Cardiac muscle cell (in vitro differentiated cells and primary cell): ENCODE measurements around the gene RNLS. TPM values are rescaled to one million over a fixed set of nuclear protein-coding genes. Genes with fewer than 3 reads are reported as not detected.

ENCODE experiments used
- DNase-seq, 2 donors: peaks; one replicate each; pipeline versions ENCODE4 v3.0.0 to v3.0.0-alpha.2; 2010 to 2017; ENCODE audit warnings: low read depth in 1 of 2, low spot score in 1 of 2
- H3K27ac ChIP-seq: fragments of 200-600 bp; sonication (generic); 2 replicates; pipeline ENCODE4 v1.5.1; 2016
- H3K27me3 ChIP-seq: fragments of 200-600 bp; sonication (generic); 2 replicates; pipeline ENCODE4 v1.6.0; 2016; ENCODE audit warnings: control low read depth
- H3K36me3 ChIP-seq: fragments of 200-600 bp; sonication (generic); 2 replicates; pipeline ENCODE4 v1.5.1; 2016; ENCODE audit warnings: control low read depth
- H3K4me1 ChIP-seq: fragments of 200-600 bp; sonication (generic); 2 replicates; pipeline ENCODE4 v1.8.1; 2017; ENCODE audit warnings: low read depth, mild to moderate bottlenecking, mixed run types
- H3K4me3 ChIP-seq: fragments of 200-600 bp; sonication (generic); 2 replicates; pipeline ENCODE4 v1.5.1; 2016; ENCODE audit warnings: mild to moderate bottlenecking
- H3K9me3 ChIP-seq: fragments of 200-600 bp; sonication (generic); 2 replicates; pipeline ENCODE4 v1.5.1; 2017; ENCODE audit warnings: low read depth, mild to moderate bottlenecking, control low read depth
- CTCF ChIP-seq: IDR thresholded peaks from 2 replicates; pipeline ENCODE4 v1.5.1; 2012; ENCODE audit warnings: low read depth, mild to moderate bottlenecking, low read length
- polyA plus RNA-seq: library from polyadenylated mRNA; unstranded; fragments of >200 nt; fragmentation: Nextera tagmentation; extraction: Ambion mirVana; gene quantifications from 2 replicates; pipeline ENCODE4 v1.2.1, GENCODE V29; 2016
- total RNA-seq: library from RNA; depleted of rRNA; stranded (reverse); fragments of >200 nt; gene quantifications from 2 replicates; pipeline ENCODE4 v1.2.3, GENCODE V29; 2016

The RNLS gene
- total and polyA plus RNA-seq, 2 experiments from 2014 or later, result 6.9 to 13.9 TPM

- Histone ChIP-seq H3K4me1 (peaks cover 4% of the 10 kb centered on the region), H3K27ac (no peak overlapping the region), H3K27me3 (no peaks in the 10 kb centered on the region), H3K4me3 (no peak overlapping the region), H3K36me3 (no peaks in the 10 kb centered on the region), H3K9me3 (no peaks in the 10 kb centered on the region)
- peak in 1 of 2 donors; percentile 7 for DNase-seq
- TF ChIP-seq CTCF, result no peak
Measured at GRCh38 chr10:88297103-88297502, 286.0 kb downstream of the RNLS start.

GRCh38 chr10:88293651-88294230, 289.4 kb downstream of the RNLS start:
- no peak overlapping the region for H3K27ac ChIP-seq

GRCh38 chr10:88293073-88293472, 290.0 kb downstream of the RNLS start:
- Histone ChIP-seq H3K4me3 (no peak overlapping the region), H3K9me3 (no peaks in the 10 kb centered on the region), H3K36me3 (no peaks in the 10 kb centered on the region), H3K27me3 (no peaks in the 10 kb centered on the region), H3K4me1 (peaks cover 4% of the 10 kb centered on the region), H3K27ac (no peak overlapping the region)
- no peak for TF ChIP-seq CTCF
- no peak for DNase-seq

More at GRCh38 chr10:88293651-88294230, 289.4 kb downstream of the RNLS start:
- H3K9me3 ChIP-seq, result no peaks in the 10 kb centered on the region
- no peak overlapping the region for H3K4me3 ChIP-seq
- no peak for TF ChIP-seq CTCF
- no peaks in the 10 kb centered on the region for H3K36me3 ChIP-seq
- no peak for DNase-seq
- no peaks in the 10 kb centered on the region for H3K27me3 ChIP-seq
- peaks cover 4% of the 10 kb centered on the region for H3K4me1 ChIP-seq

- Histone ChIP-seq H3K27ac (no peak overlapping the region), H3K4me1 (peaks cover 4% of the 10 kb centered on the region), H3K9me3 (no peaks in the 10 kb centered on the region), H3K36me3 (no peaks in the 10 kb centered on the region), H3K4me3 (no peak overlapping the region), H3K27me3 (no peaks in the 10 kb centered on the region)
- DNase-seq, result no peak
- no peak for TF ChIP-seq CTCF
Measured at GRCh38 chr10:88292185-88292514, 291.0 kb downstream of the RNLS start.

- no peak for DNase-seq
- H3K36me3 ChIP-seq, result no peaks in the 10 kb centered on the region
- no peak overlapping the region for H3K27ac ChIP-seq
- no peaks in the 10 kb centered on the region for H3K27me3 ChIP-seq
- no peak for TF ChIP-seq CTCF
- peaks cover 4% of the 10 kb centered on the region for H3K4me1 ChIP-seq
- H3K4me3 ChIP-seq, result no peak overlapping the region
- no peaks in the 10 kb centered on the region for H3K9me3 ChIP-seq
Measured at GRCh38 chr10:88291289-88292184, 291.6 kb downstream of the RNLS start.
